ENCODE measurements around the gene PNPLA7. TPM values are rescaled to one million over a fixed set of nuclear protein-coding genes. Genes with fewer than 3 reads are reported as not detected.
"Not testable (repeated sequence)": the region's sequence is repeated elsewhere in the genome, so short reads cannot be mapped to it uniquely, and the experiment has no call there.

The PNPLA7 gene
- total RNA-seq, 1 donor, result 11.6 TPM

DNA sequence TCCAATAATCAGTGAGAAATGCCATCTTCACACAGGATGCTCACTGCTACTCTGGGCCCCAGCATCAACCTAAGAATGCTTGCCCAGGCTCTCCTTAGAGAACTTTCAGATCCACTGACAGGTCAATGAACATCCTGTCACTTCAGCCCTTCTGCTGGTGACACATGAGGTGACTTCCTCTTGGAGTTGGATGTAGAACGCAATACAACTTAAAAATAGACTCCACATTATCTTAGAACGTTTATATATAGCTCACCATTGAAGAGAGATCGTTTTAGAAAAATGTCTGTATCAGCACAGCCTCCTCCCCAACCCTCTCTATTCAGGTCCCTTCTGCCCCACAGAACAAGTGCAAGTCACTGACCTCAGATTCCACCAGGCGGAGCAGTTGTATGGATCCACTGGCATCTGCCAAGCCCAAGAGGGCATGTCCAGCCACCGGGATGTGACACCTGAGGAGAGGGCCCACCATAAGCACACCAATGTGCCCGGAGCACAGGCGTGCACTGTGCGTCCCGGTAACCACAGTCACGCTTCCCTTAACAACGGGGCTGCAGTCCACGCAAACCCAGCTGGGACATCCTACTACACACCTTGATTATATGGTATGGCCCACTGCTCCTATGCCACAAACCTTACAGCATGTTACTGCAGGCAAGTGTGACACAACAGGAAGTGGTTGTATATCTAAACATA is 25.7 kb upstream of the PNPLA7 start:
- DNase-seq (ENCODE audit: low read depth in 2 of 3, low spot score in 2 of 3), result no peak

DNA sequence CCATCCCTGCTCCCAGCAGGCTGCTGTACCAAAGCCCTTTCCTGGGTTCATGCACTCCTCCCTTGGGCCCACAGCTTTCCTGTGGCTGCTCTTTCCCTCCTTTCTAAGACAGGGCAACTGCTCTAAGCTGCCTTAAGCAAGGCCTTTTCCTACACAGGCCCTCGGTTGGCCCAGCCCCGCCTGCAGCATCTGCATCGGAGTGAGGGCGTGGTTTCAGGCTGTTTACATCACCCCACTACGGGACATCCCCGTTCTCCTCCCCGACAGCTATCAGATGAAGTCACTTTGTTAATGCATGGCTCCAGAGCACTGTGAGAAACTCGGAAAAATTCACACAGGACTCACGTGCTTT is 25.1 kb upstream of the PNPLA7 start:
- no peak for DNase-seq (ENCODE audit: low read depth in 2 of 3, low spot score in 2 of 3)

DNA sequence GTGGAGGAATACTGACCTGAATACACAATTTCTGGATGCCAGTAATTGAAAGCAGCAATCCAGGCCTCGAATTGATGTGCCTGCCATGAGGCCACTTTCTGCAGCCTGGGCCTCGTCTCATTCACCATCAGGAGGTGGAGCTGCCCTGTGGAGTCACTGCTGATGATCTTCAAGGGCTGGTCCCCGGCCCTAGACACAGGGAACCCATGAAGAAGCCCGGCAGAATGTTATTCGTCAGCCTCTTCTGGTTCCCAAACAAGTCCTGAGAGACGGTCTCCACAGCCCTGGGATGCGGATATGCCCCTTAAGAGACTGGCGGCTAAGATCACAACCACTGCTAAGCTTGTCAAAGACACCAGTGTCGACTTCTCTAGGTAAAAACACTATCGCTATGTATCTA is 24.0 kb upstream of the PNPLA7 start:
- no peak for DNase-seq (ENCODE audit: low read depth in 2 of 3, low spot score in 2 of 3)

- DNase-seq (ENCODE audit: low read depth in 2 of 3, low spot score in 2 of 3), result no peak
Measured at GRCh38 chr9:137570566-137570965, 20.4 kb upstream of the PNPLA7 start.

DNA sequence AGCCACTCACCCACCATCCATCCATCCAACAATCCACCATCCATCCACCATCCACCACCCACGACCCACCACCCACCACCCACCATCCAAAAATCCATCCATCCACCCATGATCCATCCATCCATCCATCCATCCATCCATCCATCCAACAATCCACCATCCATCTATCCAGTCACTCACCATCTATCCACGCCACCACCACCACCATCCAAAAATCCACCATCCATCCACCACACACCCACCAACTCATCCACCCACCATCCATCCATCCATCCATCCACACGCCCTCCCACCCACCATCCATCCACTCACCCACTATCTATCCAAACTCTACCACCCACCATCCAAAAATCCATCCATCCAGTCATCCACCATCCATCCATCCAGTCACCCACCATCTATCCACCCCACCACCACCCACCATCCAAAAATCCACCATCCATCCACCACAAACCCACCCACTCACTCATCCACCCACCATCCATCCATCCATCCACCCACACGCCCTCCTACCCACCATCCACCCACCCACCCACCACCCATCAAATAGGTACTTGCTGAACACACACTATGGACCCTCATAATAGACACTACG is 19.5 kb upstream of the PNPLA7 start:
- no peak for DNase-seq (ENCODE audit: low read depth in 2 of 3, low spot score in 2 of 3)

- not testable (repeated sequence) for DNase-seq (ENCODE audit: low read depth in 2 of 3, low spot score in 2 of 3)
Measured at GRCh38 chr9:137568445-137568844, 18.2 kb upstream of the PNPLA7 start.

- DNase-seq (ENCODE audit: low read depth in 2 of 3, low spot score in 2 of 3), result no peak
Measured at GRCh38 chr9:137564817-137565411, 14.7 kb upstream of the PNPLA7 start.

GRCh38 chr9:137564134-137564533 is 13.9 kb upstream of the PNPLA7 start:
- DNase-seq (ENCODE audit: low read depth in 2 of 3, low spot score in 2 of 3), result no peak

DNA sequence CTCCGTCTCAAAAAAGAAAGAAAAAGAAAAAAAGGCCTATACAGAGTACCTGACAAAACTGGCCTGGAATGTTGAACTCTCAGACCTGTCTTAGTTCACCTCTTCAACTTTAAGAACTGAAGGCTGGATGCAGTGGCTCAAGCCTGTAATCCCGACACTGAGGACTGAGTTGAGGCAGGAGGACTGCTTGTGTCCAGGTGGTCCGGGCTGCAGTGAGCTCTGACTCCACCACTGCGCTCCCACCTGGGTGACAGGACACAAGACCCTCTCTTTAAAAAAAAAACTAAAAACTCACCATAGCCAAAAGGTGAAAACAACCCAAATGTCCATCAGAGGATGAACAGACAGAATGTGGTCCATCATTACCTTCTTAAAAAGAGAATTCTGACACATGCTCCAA is 7.9 kb upstream of the PNPLA7 start:
- DNase-seq (ENCODE audit: low read depth in 2 of 3, low spot score in 2 of 3), result no peak

DNA sequence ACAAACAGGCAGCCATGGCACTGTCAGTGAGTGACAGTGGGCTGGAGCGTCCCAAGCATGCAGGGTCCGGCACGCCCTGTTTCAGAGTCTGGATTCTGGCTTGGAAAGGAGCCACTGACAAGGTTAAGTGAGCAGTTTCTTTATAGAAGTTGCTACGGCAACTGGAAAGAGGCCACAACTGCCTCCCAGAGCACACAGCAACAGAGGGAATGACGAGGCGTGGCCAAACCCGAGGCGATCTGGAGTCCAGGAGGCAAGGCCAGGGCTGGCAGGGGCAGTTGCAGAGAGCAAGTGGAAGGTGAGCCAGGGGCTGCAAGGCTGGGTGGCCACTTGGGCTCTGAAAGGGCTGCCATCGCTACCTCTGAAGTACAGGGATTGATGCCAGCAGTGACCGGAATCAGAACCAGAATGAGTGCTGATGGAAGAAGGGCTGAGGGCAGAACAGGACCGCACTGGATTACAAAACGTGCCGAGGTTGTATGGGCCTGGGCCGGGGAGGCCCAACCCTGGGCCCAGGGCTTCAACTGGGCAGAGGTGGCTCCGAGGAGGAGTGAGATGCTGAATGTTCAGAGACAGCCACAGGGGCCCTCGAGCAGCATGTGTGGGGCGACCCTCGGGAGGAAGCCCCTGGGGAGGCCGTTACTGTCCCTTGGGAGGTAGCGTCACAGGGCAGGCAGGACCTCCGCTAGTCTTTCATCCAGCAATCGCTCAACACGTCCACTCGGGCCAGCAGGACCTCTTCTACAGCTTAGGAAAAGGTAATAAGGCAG is 6.1 kb upstream of the PNPLA7 start:
- no peak for DNase-seq (ENCODE audit: low read depth in 2 of 3, low spot score in 2 of 3)

DNA sequence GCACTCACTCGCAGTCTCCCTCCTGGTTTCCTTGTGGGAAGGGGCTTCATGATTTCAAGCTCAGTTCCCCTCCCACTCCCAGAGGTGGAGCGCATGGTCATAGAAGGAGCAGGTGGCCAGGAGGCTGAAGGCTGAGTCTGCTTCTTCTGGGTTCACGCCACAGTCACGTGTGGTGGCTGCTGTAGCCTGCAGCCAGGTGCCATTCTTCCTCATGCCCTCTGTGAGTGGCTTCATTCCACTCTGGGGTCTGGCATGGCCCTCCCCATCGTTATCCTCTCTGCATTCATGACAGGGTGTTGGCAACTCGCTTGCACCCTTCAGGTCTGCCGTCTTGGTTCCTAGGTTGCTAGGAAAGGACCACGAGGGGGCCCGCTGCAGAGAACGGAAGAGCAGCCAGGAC is 5.0 kb upstream of the PNPLA7 start:
- DNase-seq (ENCODE audit: low read depth in 2 of 3, low spot score in 2 of 3), result no peak

DNA sequence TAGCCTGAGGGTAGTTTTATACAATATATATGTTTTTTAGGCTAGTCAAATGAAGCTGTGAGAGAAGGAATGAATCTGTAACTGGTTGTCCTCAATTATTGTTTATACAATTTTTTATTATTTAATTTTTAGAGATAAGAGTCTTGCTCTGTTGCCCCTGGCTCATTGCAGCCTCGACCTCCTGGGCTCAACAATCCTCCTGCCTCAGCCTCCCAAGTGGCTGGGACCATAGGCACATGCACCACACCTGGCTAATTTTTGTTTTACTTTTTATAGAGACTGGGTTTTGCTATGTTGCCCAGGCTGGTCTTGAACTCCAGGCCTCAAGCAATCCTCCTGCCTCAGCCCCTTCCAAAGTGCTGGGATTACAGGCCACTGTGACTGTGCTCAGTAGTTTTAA is 4.1 kb upstream of the PNPLA7 start:
- DNase-seq (ENCODE audit: low read depth in 2 of 3, low spot score in 2 of 3), result no peak

- not testable (repeated sequence) for DNase-seq (ENCODE audit: low read depth in 2 of 3, low spot score in 2 of 3)
Measured at GRCh38 chr9:137553654-137554053, 3.5 kb upstream of the PNPLA7 start.

DNA sequence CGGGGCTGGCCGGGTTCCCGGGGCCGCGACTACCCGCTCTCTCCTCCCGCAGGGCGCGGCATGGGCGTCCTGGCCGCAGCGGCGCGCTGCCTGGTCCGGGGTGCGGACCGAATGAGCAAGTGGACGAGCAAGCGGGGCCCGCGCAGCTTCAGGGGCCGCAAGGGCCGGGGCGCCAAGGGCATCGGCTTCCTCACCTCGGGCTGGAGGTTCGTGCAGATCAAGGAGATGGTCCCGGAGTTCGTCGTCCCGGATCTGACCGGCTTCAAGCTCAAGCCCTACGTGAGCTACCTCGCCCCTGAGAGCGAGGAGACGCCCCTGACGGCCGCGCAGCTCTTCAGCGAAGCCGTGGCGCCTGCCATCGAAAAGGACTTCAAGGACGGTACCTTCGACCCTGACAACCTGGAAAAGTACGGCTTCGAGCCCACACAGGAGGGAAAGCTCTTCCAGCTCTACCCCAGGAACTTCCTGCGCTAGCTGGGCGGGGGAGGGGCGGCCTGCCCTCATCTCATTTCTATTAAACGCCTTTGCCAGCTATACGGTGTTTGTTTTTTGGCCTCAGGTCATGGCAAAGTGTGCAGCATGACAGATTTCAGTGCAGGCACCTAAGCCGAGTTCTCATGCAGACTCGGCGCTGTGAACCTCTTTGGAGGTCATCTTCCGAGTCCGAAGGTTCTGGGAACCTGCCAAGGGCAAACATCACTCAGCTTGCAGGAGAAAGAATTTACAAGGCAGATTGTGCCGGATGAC is 2.0 kb upstream of the PNPLA7 start:
- DNase-seq (ENCODE audit: low read depth in 2 of 3, low spot score in 2 of 3), result peak; percentile 24 to 29 (median 29)

- peak; percentile 77 to 90 (median 89) for DNase-seq (ENCODE audit: low read depth in 2 of 3, low spot score in 2 of 3)
Measured at GRCh38 chr9:137551264-137552021, 1.2 kb upstream of the PNPLA7 start, which contains the start of gene MRPL41. Gene MRPL41, plus strand, starts transcription at chr9:137551879. Its CDS starts 203 bp downstream, at chr9:137552082.

DNA sequence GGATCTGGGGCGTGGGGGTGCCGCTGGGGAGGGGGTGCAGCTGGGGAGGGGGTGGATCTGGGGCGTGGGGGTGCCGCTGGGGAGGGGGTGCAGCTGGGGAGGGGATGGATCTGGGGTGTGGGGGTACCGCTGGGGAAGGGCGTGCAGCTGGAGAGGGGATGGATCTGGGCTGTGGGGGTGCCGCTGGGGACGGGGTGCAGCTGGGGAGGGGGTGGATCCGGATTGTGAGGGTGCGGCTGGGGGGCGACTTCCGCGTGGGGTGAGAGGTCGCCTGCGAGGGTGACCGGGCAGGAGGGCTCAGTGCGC is 709 bp upstream of the PNPLA7 start:
- not testable (repeated sequence) for DNase-seq (ENCODE audit: low read depth in 2 of 3, low spot score in 2 of 3)

DNA sequence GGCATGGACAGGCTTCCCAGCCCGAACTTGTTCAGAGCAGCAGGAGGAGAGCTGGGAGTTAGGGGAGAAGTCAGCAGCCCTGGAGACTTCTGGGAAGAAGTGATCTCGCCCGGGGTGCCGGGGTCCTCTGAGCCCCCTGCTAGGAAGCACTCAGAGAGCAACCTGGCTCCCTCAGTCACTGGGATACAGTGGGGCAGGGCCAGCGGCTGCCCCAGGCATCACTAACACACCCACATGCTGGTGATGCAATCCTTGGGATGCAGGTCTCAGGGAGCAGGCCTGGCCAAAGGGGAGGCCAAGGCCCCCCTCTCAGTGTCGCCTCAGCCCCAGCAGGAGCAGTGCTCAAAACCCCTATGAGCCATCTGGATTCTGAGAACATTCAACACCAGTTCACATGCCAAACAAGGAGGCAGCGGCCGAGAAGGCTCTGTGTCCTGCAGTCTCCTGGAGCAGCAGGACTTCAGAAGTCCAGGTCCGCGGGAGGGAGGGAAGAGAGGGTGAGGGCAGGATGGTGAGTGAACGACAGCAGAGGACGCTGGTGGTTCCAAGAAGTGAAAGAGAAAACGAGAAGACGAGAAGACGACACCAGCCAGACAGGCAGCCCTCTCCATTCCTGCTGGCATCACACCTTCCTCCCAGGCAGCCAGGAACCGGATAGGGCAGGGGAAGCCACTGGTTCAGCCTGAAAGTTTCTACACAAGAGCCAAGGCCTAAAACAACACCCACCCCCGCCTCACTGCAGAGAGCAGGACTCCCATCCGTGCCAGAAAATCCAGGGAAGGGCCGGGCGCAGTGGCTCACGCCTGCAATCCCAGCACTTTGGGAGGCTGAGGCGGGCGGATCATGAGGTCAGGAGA is 2.3 kb downstream of the PNPLA7 start:
- no peak for DNase-seq (ENCODE audit: low read depth in 2 of 3, low spot score in 2 of 3)

- no peak for DNase-seq (ENCODE audit: low read depth in 2 of 3, low spot score in 2 of 3)
Measured at GRCh38 chr9:137545123-137545522, 5.1 kb downstream of the PNPLA7 start.

DNA sequence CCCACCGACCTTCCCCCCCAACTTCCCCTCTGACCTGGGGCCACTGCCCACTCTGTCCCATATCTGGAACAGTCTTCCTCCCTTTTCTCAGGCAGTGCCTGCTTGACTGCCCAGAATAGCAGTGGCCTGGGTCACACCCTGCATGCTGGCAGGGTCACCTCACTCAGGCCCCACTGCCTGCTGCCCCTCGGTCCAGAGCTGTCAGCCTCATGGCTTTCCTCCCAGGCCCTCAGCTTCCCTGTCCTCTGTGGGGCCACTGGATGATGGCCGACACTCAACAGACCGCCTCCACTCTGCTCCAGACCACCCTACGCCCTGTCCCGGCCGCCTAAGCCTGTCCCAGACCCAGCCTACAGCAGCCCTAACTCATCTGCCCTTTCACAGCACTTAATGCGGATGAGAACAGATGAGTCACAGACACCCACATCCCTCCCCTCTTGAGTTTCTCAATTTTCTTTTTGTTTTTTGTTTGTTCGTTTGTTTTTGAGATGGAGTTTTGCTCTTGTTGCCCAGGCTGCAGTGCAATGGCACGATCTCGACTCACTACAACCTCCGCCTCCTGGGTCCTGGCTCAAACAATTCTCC is 5.9 kb downstream of the PNPLA7 start:
- DNase-seq (ENCODE audit: low read depth in 2 of 3, low spot score in 2 of 3), result no peak
